CD4-positive, CD25-positive, alpha-beta regulatory T cell (primary cell): ENCODE data around the gene XRN2. TPM values are rescaled to one million over a fixed set of nuclear protein-coding genes. Genes with fewer than 3 reads are reported as not detected.
"Not testable (repeated sequence)": the region's sequence is repeated elsewhere in the genome, so short reads cannot be mapped to it uniquely, and the experiment has no call there.

Experiments
- ATAC-seq, 2 donors: fragments of 150-1000 bp; cut with Tn5 transposase; one replicate each; pipeline ENCODE4 v1.10.0; 2021; ENCODE audit warnings: low read depth in 2 of 2, moderate number of reproducible peaks in 2 of 2, moderate library complexity in 1 of 2
- DNase-seq, 3 donors: peaks; one replicate each; pipeline versions ENCODE4 v3.0.0 to v3.0.0-alpha.2; 2012 to 2022; ENCODE audit warnings: mixed read lengths in 1 of 3
- H3K27ac ChIP-seq: one replicate; pipeline ENCODE4 v1.7.0; 2013; ENCODE audit warnings: mild to moderate bottlenecking, low read length; ENCODE audit not compliant: insufficient read depth, poor library complexity, severe bottlenecking
- H3K27me3 ChIP-seq: one replicate; pipeline ENCODE4 v1.7.0; 2013; ENCODE audit warnings: low read length; ENCODE audit not compliant: control insufficient read depth, insufficient read depth
- H3K36me3 ChIP-seq: one replicate; pipeline ENCODE4 v1.7.0; 2013; ENCODE audit warnings: mild to moderate bottlenecking, low read length, moderate library complexity; ENCODE audit not compliant: control insufficient read depth, insufficient read depth
- H3K4me1 ChIP-seq: 2 replicates; pipeline ENCODE4 v1.7.0; 2013; ENCODE audit warnings: mild to moderate bottlenecking, low read length; ENCODE audit not compliant: insufficient read depth, control insufficient read depth, poor library complexity, severe bottlenecking
- H3K4me3 ChIP-seq: one replicate; pipeline ENCODE4 v1.7.0; 2013; ENCODE audit warnings: low read depth, mild to moderate bottlenecking, low read length, moderate library complexity
- H3K9me3 ChIP-seq, 2 experiments: 1 replicate in 1 of 2; 2 replicates in 1 of 2; pipeline ENCODE4 v1.7.0; 2013; ENCODE audit warnings: low read length in 2 of 2, mild to moderate bottlenecking in 1 of 2, moderate library complexity in 1 of 2; ENCODE audit not compliant: control insufficient read depth in 2 of 2
- H3K27ac Mint-ChIP-seq, 3 donors: one replicate each; pipeline ENCODE4 v1.8.0; 2020 to 2022; ENCODE audit warnings: mild to moderate bottlenecking in 3 of 3, mixed read lengths in 3 of 3, moderate library complexity in 2 of 3
- H3K27me3 Mint-ChIP-seq: one replicate; pipeline ENCODE4 v1.8.0; 2022; ENCODE audit warnings: mild to moderate bottlenecking, mixed read lengths
- H3K36me3 Mint-ChIP-seq: one replicate; pipeline ENCODE4 v1.8.0; 2020; ENCODE audit warnings: mixed read lengths
- H3K4me1 Mint-ChIP-seq, 4 donors: one replicate each; pipeline ENCODE4 v1.8.0; 2020 to 2022; ENCODE audit warnings: mixed read lengths in 4 of 4, mild to moderate bottlenecking in 1 of 4
- H3K4me3 Mint-ChIP-seq, 4 donors: one replicate each; pipeline ENCODE4 v1.8.0; 2020 to 2022; ENCODE audit warnings: mild to moderate bottlenecking in 4 of 4, mixed read lengths in 4 of 4, moderate library complexity in 3 of 4
- H3K9me3 Mint-ChIP-seq, 7 donors: one replicate each; pipeline ENCODE4 v1.8.0; 2020 to 2022; ENCODE audit warnings: mixed read lengths in 7 of 7, mild to moderate bottlenecking in 3 of 7, moderate library complexity in 2 of 7
- polyA plus RNA-seq, 4 donors: library from polyadenylated mRNA; unstranded; fragments of 300-500 nt; fragmentation: Illumina TruSeq; gene quantifications; one replicate each; pipeline ENCODE4 v1.2.3, GENCODE V29; 2021
- total RNA-seq: library from RNA; stranded (reverse); gene quantifications from one replicate; pipeline ENCODE4 v1.2.3, GENCODE V29; 2022

Gene XRN2
- total and polyA plus RNA-seq, 5 donors from 2014 or later = 59.0 to 81.0 (median 72.9) TPM

DNA sequence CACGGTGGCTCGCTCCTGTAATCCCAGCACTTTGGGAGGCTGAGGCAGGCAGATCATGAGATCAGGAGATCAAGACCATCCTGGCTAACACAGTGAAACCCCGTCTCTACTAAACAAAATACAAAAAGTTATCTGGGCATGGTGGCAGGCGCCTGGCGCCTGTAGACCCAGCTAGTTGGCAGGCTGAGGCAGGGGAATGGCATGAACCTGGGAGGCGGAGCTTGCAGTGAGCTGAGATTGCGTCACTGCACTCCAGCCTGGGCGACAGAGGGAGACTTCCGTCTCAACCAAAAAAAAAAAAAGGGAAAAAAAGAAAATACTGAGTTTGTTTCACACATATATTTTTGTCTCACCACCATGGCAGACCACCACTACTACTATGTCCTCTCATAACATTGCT, 63.1 kb downstream of the XRN2 start:
- not testable (repeated sequence) for H3K9me3 ChIP-seq, H3K27me3 ChIP-seq, DNase-seq, H3K27ac Mint-ChIP-seq, H3K4me3 Mint-ChIP-seq, H3K27me3 Mint-ChIP-seq, H3K4me3 ChIP-seq, ATAC-seq, H3K9me3 Mint-ChIP-seq, H3K4me1 ChIP-seq, H3K4me1 Mint-ChIP-seq, H3K27ac ChIP-seq
- peaks cover 52% of the 10 kb centered on the region for H3K36me3 Mint-ChIP-seq
- peaks cover 69% of the 10 kb centered on the region for H3K36me3 ChIP-seq

DNA sequence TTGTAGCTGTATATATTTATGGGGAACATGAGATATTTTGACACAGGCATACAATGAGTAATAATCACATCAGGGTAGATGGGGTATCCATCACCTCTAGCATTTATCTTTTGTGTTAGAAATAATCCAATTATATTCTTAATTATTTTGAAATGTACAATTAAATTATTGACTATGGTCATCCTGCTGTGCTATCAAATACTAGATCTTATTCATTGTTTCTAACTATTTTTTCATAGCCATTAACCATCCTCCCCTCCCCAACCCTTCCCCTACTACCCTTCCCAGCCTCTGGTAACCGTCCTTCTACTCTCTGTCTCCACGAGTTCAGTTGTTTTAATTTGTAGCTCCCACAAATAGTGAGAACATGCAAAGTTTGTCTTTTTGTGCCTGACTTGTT, 65.7 kb downstream of the XRN2 start:
- Mint-ChIP-seq H3K27ac (no peak overlapping the region), H3K36me3 (peaks cover 51% of the 10 kb centered on the region), H3K9me3 (no peaks in the 10 kb centered on the region), H3K4me1 (peaks cover 0 to 16% (median 5%) of the 10 kb centered on the region in 4 donors), H3K4me3 (no peak overlapping the region), H3K27me3 (no peaks in the 10 kb centered on the region)
- no peaks in the 10 kb centered on the region for H3K27me3 ChIP-seq
- no peaks in the 10 kb centered on the region for H3K9me3 ChIP-seq
- ATAC-seq (no peak), DNase-seq (no peak)
- no peak overlapping the region for H3K27ac ChIP-seq
- H3K36me3 ChIP-seq = peaks cover 67% of the 10 kb centered on the region
- H3K4me1 ChIP-seq = no peaks in the 10 kb centered on the region
- H3K4me3 ChIP-seq = no peak overlapping the region

DNA sequence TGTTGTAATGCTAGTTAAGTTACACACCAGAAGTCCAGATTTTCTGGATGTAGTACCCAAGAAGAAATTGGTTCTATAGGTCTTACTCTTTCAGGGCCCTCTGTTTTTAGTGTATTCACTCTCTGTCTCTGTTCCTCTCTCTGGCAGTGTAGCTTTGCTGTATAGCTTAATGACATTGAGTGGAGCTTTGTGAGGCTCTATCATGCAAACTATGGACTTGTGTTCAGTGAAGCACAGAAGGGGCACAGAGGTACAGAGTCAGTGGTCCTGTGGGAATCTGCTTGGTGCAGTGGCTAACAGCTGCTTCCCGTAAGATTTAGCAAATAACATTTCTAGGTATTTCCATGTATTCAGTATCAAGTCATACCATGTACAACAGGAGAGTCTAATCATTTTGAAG, 68.1 kb downstream of the XRN2 start:
- Mint-ChIP-seq H3K4me1 (peaks cover 4 to 25% (median 10%) of the 10 kb centered on the region in 4 donors), H3K36me3 (peaks cover 57% of the 10 kb centered on the region), H3K4me3 (no peak overlapping the region), H3K27ac (no peak overlapping the region), H3K27me3 (no peaks in the 10 kb centered on the region), H3K9me3 (no peaks in the 10 kb centered on the region)
- Histone ChIP-seq H3K36me3 (peaks cover 53% of the 10 kb centered on the region), H3K4me1 (no peaks in the 10 kb centered on the region), H3K27ac (no peak overlapping the region), H3K9me3 (no peaks in the 10 kb centered on the region), H3K27me3 (no peaks in the 10 kb centered on the region), H3K4me3 (no peak overlapping the region)
- ATAC-seq = no peak
- DNase-seq = no peak

DNA sequence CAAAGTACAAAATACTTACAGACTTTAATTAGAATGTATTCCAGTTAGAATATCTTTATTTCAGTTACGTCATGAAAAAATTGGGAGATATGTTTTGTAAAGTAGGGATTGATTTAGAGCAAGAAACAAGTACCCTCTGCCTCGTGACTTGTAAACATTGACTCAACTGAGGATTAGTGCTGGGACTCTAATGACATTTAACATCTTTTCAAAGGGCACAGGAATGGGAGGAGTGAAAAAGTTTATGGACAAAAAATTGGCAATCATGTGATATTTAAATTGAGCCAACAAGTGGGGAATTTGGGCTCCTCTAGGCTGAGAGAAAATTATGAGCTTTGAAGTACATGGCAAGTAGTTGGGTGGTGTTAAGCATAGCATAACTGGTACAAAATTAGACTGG, 68.9 kb downstream of the XRN2 start:
- H3K27me3 ChIP-seq = no peaks in the 10 kb centered on the region
- peaks cover 57% of the 10 kb centered on the region for H3K36me3 ChIP-seq
- H3K9me3 ChIP-seq = no peaks in the 10 kb centered on the region
- H3K4me1 ChIP-seq = no peaks in the 10 kb centered on the region
- DNase-seq (no peak), ATAC-seq (no peak)
- Mint-ChIP-seq H3K4me1 (peaks cover 4 to 21% (median 14%) of the 10 kb centered on the region in 4 donors), H3K4me3 (no peak overlapping the region), H3K27me3 (no peaks in the 10 kb centered on the region), H3K36me3 (peaks cover 56% of the 10 kb centered on the region), H3K27ac (no peak overlapping the region), H3K9me3 (no peaks in the 10 kb centered on the region)
- H3K27ac ChIP-seq = no peak overlapping the region
- H3K4me3 ChIP-seq = no peak overlapping the region

DNA sequence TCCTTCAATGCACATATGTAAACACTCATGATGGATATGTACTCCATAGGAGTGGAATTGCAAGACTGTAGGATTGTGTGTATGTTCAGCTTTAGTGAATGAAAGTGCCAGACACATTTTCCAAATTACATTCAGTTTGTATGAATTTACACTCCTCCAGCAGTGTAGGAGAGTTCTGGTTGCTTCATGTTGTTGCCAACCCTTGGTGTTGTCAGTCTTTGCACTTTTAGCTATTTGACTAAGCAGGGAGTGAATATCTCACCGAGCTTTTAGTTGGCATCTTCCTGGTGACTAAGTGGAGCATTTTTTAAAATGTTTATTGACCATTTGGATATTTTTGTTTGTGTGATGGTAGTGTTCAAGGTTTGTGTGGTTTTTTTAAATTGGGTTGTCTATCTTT, 70.3 kb downstream of the XRN2 start:
- Mint-ChIP-seq H3K4me3 (no peak overlapping the region), H3K27ac (no peak overlapping the region), H3K27me3 (no peaks in the 10 kb centered on the region), H3K9me3 (no peaks in the 10 kb centered on the region), H3K4me1 (peaks cover 4 to 22% (median 15%) of the 10 kb centered on the region in 4 donors), H3K36me3 (peaks cover 55% of the 10 kb centered on the region)
- no peak for ATAC-seq
- Histone ChIP-seq H3K27me3 (no peaks in the 10 kb centered on the region), H3K36me3 (peaks cover 45% of the 10 kb centered on the region), H3K4me3 (no peak overlapping the region), H3K9me3 (no peaks in the 10 kb centered on the region), H3K27ac (no peak overlapping the region), H3K4me1 (no peaks in the 10 kb centered on the region)
- DNase-seq = no peak

DNA sequence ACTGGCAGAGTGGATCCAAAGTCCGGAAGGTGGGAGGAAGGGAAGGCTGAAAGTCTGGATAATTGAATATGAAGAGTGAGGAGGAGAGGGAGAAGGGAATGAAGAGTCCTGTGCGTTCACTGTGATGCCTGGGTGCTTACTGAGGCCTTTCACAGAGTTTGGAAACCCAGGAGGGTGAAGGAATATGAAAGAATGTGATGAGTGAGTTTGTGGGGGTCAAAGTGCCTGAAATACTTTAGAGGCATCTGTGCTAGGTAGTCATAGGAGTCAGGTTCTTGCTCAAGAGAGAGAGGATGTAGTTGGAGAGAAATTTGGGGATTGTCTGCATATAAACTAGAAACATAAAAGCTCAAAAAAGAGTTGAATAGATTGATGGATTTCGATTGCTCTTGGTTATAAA, 73.5 kb downstream of the XRN2 start:
- H3K4me1 ChIP-seq = peaks cover 3% of the 10 kb centered on the region
- H3K27me3 Mint-ChIP-seq = no peaks in the 10 kb centered on the region
- no peaks in the 10 kb centered on the region for H3K9me3 Mint-ChIP-seq
- H3K4me1 Mint-ChIP-seq = peaks cover 4 to 23% (median 16%) of the 10 kb centered on the region in 4 donors
- no peak overlapping the region for H3K27ac ChIP-seq
- no peak overlapping the region for H3K4me3 Mint-ChIP-seq
- peaks cover 44% of the 10 kb centered on the region for H3K36me3 ChIP-seq
- ATAC-seq = no peak
- H3K9me3 ChIP-seq = no peaks in the 10 kb centered on the region
- H3K4me3 ChIP-seq = no peak overlapping the region
- peaks cover 58% of the 10 kb centered on the region for H3K36me3 Mint-ChIP-seq
- H3K27me3 ChIP-seq = no peaks in the 10 kb centered on the region
- peak overlapping the region in 1 of 3 donors; percentile 83 for H3K27ac Mint-ChIP-seq
- DNase-seq = no peak

DNA sequence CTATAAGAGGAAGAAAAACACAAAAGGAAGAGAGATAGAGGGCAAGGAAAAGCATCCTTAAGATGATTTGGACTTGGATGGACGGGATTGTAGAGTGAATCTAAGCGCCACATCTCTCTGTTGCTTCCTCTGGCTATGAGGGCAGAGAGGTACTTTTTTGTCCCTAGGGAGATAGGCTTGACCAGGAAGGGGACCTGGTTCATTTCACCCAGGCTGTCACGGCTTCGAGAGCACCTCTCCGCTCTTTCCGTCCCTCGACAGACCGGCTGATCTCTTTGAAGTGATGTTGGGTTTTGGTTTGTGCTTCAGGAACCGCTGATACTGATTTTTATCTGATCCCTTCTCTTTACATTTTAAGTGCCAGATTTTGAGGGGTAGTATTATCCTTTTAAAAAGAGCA, 74.6 kb downstream of the XRN2 start:
- DNase-seq (no peak), ATAC-seq (no peak)
- Mint-ChIP-seq H3K9me3 (no peaks in the 10 kb centered on the region), H3K27ac (no peak overlapping the region), H3K27me3 (no peaks in the 10 kb centered on the region), H3K4me3 (no peak overlapping the region), H3K36me3 (peaks cover 58% of the 10 kb centered on the region), H3K4me1 (peaks cover 4 to 23% (median 14%) of the 10 kb centered on the region in 4 donors)
- Histone ChIP-seq H3K36me3 (peaks cover 49% of the 10 kb centered on the region), H3K4me3 (no peak overlapping the region), H3K4me1 (peaks cover 3% of the 10 kb centered on the region), H3K27me3 (no peaks in the 10 kb centered on the region), H3K9me3 (no peaks in the 10 kb centered on the region), H3K27ac (no peak overlapping the region)

DNA sequence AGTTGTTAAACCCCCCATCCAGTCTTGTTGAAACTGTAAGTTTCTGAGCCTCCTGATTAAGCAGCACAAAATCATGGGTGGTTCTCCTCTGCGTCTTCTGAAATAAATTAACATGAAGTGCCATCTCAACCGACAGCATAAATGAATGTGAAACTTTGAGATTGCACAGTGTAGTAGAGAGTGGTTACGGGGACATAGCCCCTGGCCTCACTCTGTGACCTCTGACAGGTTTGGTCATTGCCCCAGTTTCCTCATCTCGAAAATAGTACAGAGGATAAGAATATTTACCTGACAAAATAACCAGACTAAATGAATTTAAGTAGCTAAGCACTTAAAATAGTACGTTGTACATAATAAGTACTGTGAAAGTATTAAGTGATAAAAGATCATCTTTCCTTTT, 75.1 kb downstream of the XRN2 start:
- Mint-ChIP-seq H3K36me3 (peaks cover 60% of the 10 kb centered on the region), H3K27ac (peak overlapping the region in 1 of 3 donors; percentile 79), H3K4me3 (no peak overlapping the region), H3K9me3 (no peaks in the 10 kb centered on the region), H3K27me3 (no peaks in the 10 kb centered on the region), H3K4me1 (peaks cover 4 to 23% (median 14%) of the 10 kb centered on the region in 4 donors)
- ATAC-seq = no peak
- H3K4me3 ChIP-seq = no peak overlapping the region
- no peak for DNase-seq
- no peak overlapping the region for H3K27ac ChIP-seq
- H3K27me3 ChIP-seq = no peaks in the 10 kb centered on the region
- H3K9me3 ChIP-seq = no peaks in the 10 kb centered on the region
- peaks cover 3% of the 10 kb centered on the region for H3K4me1 ChIP-seq
- H3K36me3 ChIP-seq = peaks cover 53% of the 10 kb centered on the region
